Neural cell (in vitro differentiated cells): Measurements from ENCODE around the gene USP6NL. TPM values are rescaled to one million over a fixed set of nuclear protein-coding genes. Genes with fewer than 3 reads are reported as not detected.

Experiments
- H2AFZ ChIP-seq: fragments of 200-600, 300-800 bp; sonication (generic), shearing (Covaris generic); 2 replicates; pipeline ENCODE4 v1.6.0; 2014; ENCODE audit warnings: low read depth, mild to moderate bottlenecking, antibody characterized with exemption, low read length, moderate library complexity
- H3F3A ChIP-seq: fragments of 200-600 bp; shearing (Covaris generic); 2 replicates; pipeline ENCODE4 v1.6.1; 2016; ENCODE audit warnings: mild to moderate bottlenecking, moderate library complexity, mixed read lengths, antibody characterized with exemption, low read length; ENCODE audit not compliant: insufficient read depth, poor library complexity, severe bottlenecking
- H3K27ac ChIP-seq: fragments of 200-600, 300-800 bp; sonication (generic), shearing (Covaris generic); 2 replicates; pipeline ENCODE4 v1.5.1; 2014; ENCODE audit warnings: mild to moderate bottlenecking, low read length, moderate library complexity
- H3K27me3 ChIP-seq: fragments of 300-800, 200-600 bp; sonication (generic), shearing (Covaris generic); 2 replicates; pipeline ENCODE4 v1.6.0; 2014; ENCODE audit warnings: mild to moderate bottlenecking, low read depth, low read length, moderate library complexity; ENCODE audit not compliant: insufficient read depth
- H3K36me3 ChIP-seq: fragments of 300-800, 200-600 bp; sonication (generic), shearing (Covaris generic); 2 replicates; pipeline ENCODE4 v1.5.1; 2014; ENCODE audit warnings: mild to moderate bottlenecking, antibody characterized with exemption, low read length, moderate library complexity; ENCODE audit not compliant: insufficient read depth
- H3K4me2 ChIP-seq: fragments of 300-800, 200-600 bp; sonication (generic), shearing (Covaris generic); 2 replicates; pipeline ENCODE4 v1.6.0; 2014; ENCODE audit warnings: mild to moderate bottlenecking, low read length
- H3K4me3 ChIP-seq: fragments of 300-800, 200-600 bp; sonication (generic), shearing (Covaris generic); 2 replicates; pipeline ENCODE4 v1.5.1; 2014; ENCODE audit warnings: mild to moderate bottlenecking, low read length, moderate library complexity
- H3K79me2 ChIP-seq: fragments of 200-600 bp; shearing (Covaris generic); replicated peaks from 2 replicates; pipeline ENCODE4 v1.6.0; 2014; ENCODE audit warnings: mild to moderate bottlenecking, low read length, moderate library complexity; ENCODE audit not compliant: insufficient read depth
- H3K9ac ChIP-seq: fragments of 300-800, 200-600 bp; sonication (generic), shearing (Covaris generic); 2 replicates; pipeline ENCODE4 v1.6.1; 2016; ENCODE audit warnings: mild to moderate bottlenecking, low read length, mixed read lengths
- H3K9me2 ChIP-seq: fragments of 200-600 bp; shearing (Covaris generic); 2 replicates; pipeline ENCODE4 v1.6.1; 2016; ENCODE audit warnings: mild to moderate bottlenecking, low read length, mixed read lengths; ENCODE audit not compliant: insufficient read depth
- H3K9me3 ChIP-seq: fragments of 200-600, 300-800 bp; sonication (generic), shearing (Covaris generic); 2 replicates; pipeline ENCODE4 v1.6.1; 2016; ENCODE audit warnings: mild to moderate bottlenecking, mixed run types, low read length, moderate library complexity, mixed read lengths
- H4K20me1 ChIP-seq: fragments of 200-600 bp; shearing (Covaris generic); 2 replicates; pipeline ENCODE4 v1.6.1; 2016; ENCODE audit warnings: mild to moderate bottlenecking, mixed run types; ENCODE audit not compliant: insufficient read depth
- EP300 ChIP-seq: fragments of 450-650 bp; conservative IDR thresholded peaks from 2 replicates; pipeline ENCODE4 v1.6.1; 2014; ENCODE audit warnings: antibody characterized with exemption, mild to moderate bottlenecking, moderate library complexity; ENCODE audit not compliant: poor library complexity, severe bottlenecking
- EZH2 ChIP-seq: fragments of 200-600, 300-800 bp; shearing (Covaris generic), sonication (generic); IDR thresholded peaks from 2 replicates; pipeline ENCODE4 v1.6.1; 2014; ENCODE audit warnings: antibody characterized with exemption, low read length, borderline replicate concordance, mild to moderate bottlenecking; ENCODE audit not compliant: insufficient read depth, poor library complexity, severe bottlenecking
- MXI1 ChIP-seq: fragments of 450-650 bp; conservative IDR thresholded peaks from 2 replicates; pipeline ENCODE4 v1.6.1; 2014; ENCODE audit warnings: antibody characterized with exemption, mild to moderate bottlenecking; ENCODE audit not compliant: poor library complexity, severe bottlenecking
- POLR2AphosphoS5 ChIP-seq: IDR thresholded peaks from 2 replicates; pipeline ENCODE4 v1.6.1; 2012
- RAD21 ChIP-seq: fragments of 450-650 bp; conservative IDR thresholded peaks from 2 replicates; pipeline ENCODE4 v1.6.1; 2014; ENCODE audit warnings: antibody characterized with exemption, mild to moderate bottlenecking, moderate library complexity
- SMC3 ChIP-seq: fragments of 450-650 bp; conservative IDR thresholded peaks from 2 replicates; pipeline ENCODE4 v1.6.1; 2014; ENCODE audit warnings: antibody characterized with exemption, mild to moderate bottlenecking, moderate library complexity; ENCODE audit not compliant: poor library complexity
- TAF1 ChIP-seq: IDR thresholded peaks from 2 replicates; pipeline ENCODE4 v1.6.1; 2012; ENCODE audit warnings: low read depth
- polyA plus RNA-seq: library from polyadenylated mRNA; depleted of rRNA; stranded (reverse); fragments of >200 nt; gene quantifications from 2 replicates; pipeline ENCODE4 v1.2.3, GENCODE V29; 2014
- TF ChIP-seq, protein P1 (sequence below): IDR thresholded peaks from 2 replicates; pipeline ENCODE4 v1.6.1; 2012; ENCODE audit warnings: borderline replicate concordance
- TF ChIP-seq, protein P2 (sequence below): fragments of 450-650 bp; IDR thresholded peaks from 2 replicates; pipeline ENCODE4 v1.5.1; 2014; ENCODE audit warnings: antibody characterized with exemption, mild to moderate bottlenecking, moderate library complexity; ENCODE audit not compliant: poor library complexity, severe bottlenecking

The USP6NL gene
- polyA plus RNA-seq, 1 donor from 2014 or later: 39.9 TPM

- H3K4me2 ChIP-seq: no peak overlapping the region
- no peak overlapping the region for H3K9ac ChIP-seq
- no peaks in the 10 kb centered on the region for H3F3A ChIP-seq
- no peak overlapping the region for H3K27ac ChIP-seq
- no peaks in the 10 kb centered on the region for H3K9me2 ChIP-seq
- no peaks in the 10 kb centered on the region for H3K27me3 ChIP-seq
- H2AFZ ChIP-seq: no peak overlapping the region
- TF ChIP-seq, protein P1, sequence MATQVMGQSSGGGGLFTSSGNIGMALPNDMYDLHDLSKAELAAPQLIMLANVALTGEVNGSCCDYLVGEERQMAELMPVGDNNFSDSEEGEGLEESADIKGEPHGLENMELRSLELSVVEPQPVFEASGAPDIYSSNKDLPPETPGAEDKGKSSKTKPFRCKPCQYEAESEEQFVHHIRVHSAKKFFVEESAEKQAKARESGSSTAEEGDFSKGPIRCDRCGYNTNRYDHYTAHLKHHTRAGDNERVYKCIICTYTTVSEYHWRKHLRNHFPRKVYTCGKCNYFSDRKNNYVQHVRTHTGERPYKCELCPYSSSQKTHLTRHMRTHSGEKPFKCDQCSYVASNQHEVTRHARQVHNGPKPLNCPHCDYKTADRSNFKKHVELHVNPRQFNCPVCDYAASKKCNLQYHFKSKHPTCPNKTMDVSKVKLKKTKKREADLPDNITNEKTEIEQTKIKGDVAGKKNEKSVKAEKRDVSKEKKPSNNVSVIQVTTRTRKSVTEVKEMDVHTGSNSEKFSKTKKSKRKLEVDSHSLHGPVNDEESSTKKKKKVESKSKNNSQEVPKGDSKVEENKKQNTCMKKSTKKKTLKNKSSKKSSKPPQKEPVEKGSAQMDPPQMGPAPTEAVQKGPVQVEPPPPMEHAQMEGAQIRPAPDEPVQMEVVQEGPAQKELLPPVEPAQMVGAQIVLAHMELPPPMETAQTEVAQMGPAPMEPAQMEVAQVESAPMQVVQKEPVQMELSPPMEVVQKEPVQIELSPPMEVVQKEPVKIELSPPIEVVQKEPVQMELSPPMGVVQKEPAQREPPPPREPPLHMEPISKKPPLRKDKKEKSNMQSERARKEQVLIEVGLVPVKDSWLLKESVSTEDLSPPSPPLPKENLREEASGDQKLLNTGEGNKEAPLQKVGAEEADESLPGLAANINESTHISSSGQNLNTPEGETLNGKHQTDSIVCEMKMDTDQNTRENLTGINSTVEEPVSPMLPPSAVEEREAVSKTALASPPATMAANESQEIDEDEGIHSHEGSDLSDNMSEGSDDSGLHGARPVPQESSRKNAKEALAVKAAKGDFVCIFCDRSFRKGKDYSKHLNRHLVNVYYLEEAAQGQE: no peak
- TF ChIP-seq EP300: no peak
- no peak for TF ChIP-seq MXI1
- no peak for TF ChIP-seq SMC3
- TF ChIP-seq, protein P2, sequence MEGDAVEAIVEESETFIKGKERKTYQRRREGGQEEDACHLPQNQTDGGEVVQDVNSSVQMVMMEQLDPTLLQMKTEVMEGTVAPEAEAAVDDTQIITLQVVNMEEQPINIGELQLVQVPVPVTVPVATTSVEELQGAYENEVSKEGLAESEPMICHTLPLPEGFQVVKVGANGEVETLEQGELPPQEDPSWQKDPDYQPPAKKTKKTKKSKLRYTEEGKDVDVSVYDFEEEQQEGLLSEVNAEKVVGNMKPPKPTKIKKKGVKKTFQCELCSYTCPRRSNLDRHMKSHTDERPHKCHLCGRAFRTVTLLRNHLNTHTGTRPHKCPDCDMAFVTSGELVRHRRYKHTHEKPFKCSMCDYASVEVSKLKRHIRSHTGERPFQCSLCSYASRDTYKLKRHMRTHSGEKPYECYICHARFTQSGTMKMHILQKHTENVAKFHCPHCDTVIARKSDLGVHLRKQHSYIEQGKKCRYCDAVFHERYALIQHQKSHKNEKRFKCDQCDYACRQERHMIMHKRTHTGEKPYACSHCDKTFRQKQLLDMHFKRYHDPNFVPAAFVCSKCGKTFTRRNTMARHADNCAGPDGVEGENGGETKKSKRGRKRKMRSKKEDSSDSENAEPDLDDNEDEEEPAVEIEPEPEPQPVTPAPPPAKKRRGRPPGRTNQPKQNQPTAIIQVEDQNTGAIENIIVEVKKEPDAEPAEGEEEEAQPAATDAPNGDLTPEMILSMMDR: no peak
- TF ChIP-seq RAD21: no peak
- TF ChIP-seq TAF1: no peak
- no peak for TF ChIP-seq EZH2
- no peak for TF ChIP-seq POLR2AphosphoS5
- H3K79me2 ChIP-seq: peaks cover 99% of the 10 kb centered on the region
- H3K4me3 ChIP-seq: no peak overlapping the region
- no peaks in the 10 kb centered on the region for H3K9me3 ChIP-seq
- H4K20me1 ChIP-seq: no peaks in the 10 kb centered on the region
- H3K36me3 ChIP-seq: peaks cover 2% of the 10 kb centered on the region
Measured at GRCh38 chr10:11602358-11602757, 9.1 kb downstream of the USP6NL start.

DNA sequence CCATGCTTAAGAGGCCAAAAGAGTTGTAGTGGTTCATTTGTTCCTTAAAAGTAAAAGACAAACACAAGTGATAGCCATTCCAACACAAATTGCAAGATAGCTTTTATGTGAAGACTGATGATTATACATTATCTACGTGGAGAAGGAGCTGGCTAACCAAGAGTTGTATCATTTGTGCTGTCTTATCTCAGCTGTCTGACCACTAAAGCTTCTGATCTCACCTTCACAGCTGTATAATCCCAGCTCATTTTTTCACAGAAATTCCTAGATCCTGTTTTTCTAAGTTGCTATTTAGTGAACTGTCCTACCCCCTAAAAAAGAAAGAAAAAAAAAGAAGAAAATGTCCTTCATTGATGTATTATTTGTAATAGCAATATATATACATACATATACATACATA lies 9.8 kb downstream of the USP6NL start:
- Histone ChIP-seq H3K9me2 (no peaks in the 10 kb centered on the region), H3K27me3 (no peaks in the 10 kb centered on the region), H3K4me2 (no peak overlapping the region), H2AFZ (no peak overlapping the region), H3F3A (no peaks in the 10 kb centered on the region), H3K4me3 (no peak overlapping the region), H3K9ac (no peak overlapping the region), H3K36me3 (peaks cover 2% of the 10 kb centered on the region), H3K79me2 (peaks cover 98% of the 10 kb centered on the region), H3K9me3 (no peaks in the 10 kb centered on the region), H4K20me1 (no peaks in the 10 kb centered on the region), H3K27ac (no peak overlapping the region)
- TF ChIP-seq EZH2 (no peak), MXI1 (no peak), TAF1 (no peak), SMC3 (no peak), RAD21 (no peak), EP300 (no peak), POLR2AphosphoS5 (no peak)
- TF ChIP-seq, protein P1: no peak
- TF ChIP-seq, protein P2: no peak
